ENCODE measurements around the gene CFAP73. TPM values are rescaled to one million over a fixed set of nuclear protein-coding genes. Genes with fewer than 3 reads are reported as not detected.
A peak's percentile ranks its signal among the peaks of the same experiment; 100 is the strongest.

The CFAP73 gene
- total RNA-seq, 1 experiment from 2014 or later = not detected

DNA sequence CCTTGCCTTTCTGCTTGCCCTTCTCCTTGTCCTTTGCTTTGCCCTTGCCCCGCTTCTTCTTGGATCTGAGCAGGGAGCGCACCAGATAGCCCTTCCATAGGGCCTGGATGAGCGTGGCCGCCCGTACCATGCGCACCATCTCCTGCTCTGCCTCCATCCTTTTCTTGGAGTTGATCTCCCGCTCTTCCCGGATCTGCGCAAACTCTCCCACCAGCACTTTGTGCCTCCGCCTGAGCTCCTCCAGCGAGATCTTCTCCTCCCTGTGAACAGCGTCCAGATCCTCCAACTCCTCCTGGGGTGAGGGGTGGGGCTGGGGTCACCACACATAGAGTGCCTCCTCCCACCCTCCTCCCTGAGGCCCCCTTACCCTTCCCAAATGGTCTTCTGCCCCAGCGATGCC lies 46.1 kb downstream of the CFAP73 start:
- H3K9me3 Mint-ChIP-seq (ENCODE audit: unreplicated experiment) = no peaks in the 10 kb centered on the region
- H3K4me3 Mint-ChIP-seq (ENCODE audit: unreplicated experiment) = no peak overlapping the region
- CTCF ChIA-PET = interaction anchor here (1.0 to 3.1 kb wide), 6 partner anchors 9 to 230 kb away, joined by 3 to 13 read pairs (median 6); no protein-coding TSS in a partner anchor

GRCh38 chr12:113196582-113196981 lies 47.1 kb downstream of the CFAP73 start:
- CTCF ChIA-PET = interaction anchor here (0.6 to 3.1 kb wide), 14 partner anchors 10 to 230 kb away, joined by 3 to 13 read pairs (median 4); a partner anchor contains a TSS
- intact Hi-C loops (cut with micrococcal nuclease) = loop anchor here (2.0 to 10.0 kb wide), 2 partner anchors 98 to 164 kb away; no protein-coding TSS in a partner anchor
- peaks cover 15% of the 10 kb centered on the region for H3K4me1 Mint-ChIP-seq (ENCODE audit: insufficient read depth, unreplicated experiment)

More for the DNA sequence above, 46.1 kb downstream of the CFAP73 start:
- no peaks in the 10 kb centered on the region for H3K27me3 Mint-ChIP-seq (ENCODE audit: insufficient read depth, unreplicated experiment)
- intact Hi-C loops (cut with micrococcal nuclease) = loop anchor here (10.0 kb wide), 1 partner anchor 99 kb away; no protein-coding TSS in a partner anchor
- POLR2A ChIA-PET = interaction anchor here (2.2 to 6.5 kb wide), 2 partner anchors 10 to 26 kb away, joined by 16 to 32 read pairs; partner anchors contain the start of genes DDX54, RITA1 and TPCN1
- TF ChIP-seq, protein P1, sequence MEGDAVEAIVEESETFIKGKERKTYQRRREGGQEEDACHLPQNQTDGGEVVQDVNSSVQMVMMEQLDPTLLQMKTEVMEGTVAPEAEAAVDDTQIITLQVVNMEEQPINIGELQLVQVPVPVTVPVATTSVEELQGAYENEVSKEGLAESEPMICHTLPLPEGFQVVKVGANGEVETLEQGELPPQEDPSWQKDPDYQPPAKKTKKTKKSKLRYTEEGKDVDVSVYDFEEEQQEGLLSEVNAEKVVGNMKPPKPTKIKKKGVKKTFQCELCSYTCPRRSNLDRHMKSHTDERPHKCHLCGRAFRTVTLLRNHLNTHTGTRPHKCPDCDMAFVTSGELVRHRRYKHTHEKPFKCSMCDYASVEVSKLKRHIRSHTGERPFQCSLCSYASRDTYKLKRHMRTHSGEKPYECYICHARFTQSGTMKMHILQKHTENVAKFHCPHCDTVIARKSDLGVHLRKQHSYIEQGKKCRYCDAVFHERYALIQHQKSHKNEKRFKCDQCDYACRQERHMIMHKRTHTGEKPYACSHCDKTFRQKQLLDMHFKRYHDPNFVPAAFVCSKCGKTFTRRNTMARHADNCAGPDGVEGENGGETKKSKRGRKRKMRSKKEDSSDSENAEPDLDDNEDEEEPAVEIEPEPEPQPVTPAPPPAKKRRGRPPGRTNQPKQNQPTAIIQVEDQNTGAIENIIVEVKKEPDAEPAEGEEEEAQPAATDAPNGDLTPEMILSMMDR (IDR thresholded peaks at IDR 0.05; ENCODE audit: unreplicated experiment) = no peak
- peaks cover 28% of the 10 kb centered on the region for H3K36me3 Mint-ChIP-seq (ENCODE audit: insufficient read depth, unreplicated experiment)
- H3K4me1 Mint-ChIP-seq (ENCODE audit: insufficient read depth, unreplicated experiment) = peaks cover 15% of the 10 kb centered on the region
- H3K27ac Mint-ChIP-seq (ENCODE audit: low read depth, unreplicated experiment) = no peak overlapping the region
- DNase-seq (ENCODE audit: unreplicated experiment) = no peak
- no TSS peak for BruUV-seq (replicated peaks)

DNA sequence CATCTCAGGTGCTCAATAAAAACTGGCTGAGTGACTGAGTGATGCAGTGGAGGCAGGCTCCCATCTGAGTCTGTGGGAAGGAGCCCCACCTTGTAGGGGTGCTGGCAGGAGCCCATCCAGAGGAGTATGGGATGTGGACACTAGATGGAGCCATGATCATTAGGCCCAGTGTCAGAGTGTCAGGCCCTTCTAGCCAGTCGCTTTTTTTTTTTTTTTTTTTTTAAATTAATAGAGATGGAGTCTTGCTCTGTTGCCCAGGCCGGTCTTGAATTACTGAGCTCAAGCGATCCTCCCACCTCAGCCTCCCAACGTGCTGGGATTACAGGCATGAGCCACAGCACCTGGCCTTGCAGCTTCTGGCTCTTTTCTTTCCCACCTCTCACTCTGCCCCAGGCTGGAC lies 47.5 kb downstream of the CFAP73 start:
- Mint-ChIP-seq H3K27ac (ENCODE audit: low read depth, unreplicated experiment) (no peak overlapping the region), H3K4me1 (ENCODE audit: insufficient read depth, unreplicated experiment) (peaks cover 15% of the 10 kb centered on the region), H3K4me3 (ENCODE audit: unreplicated experiment) (no peak overlapping the region), H3K36me3 (ENCODE audit: insufficient read depth, unreplicated experiment) (peaks cover 18% of the 10 kb centered on the region), H3K9me3 (ENCODE audit: unreplicated experiment) (no peaks in the 10 kb centered on the region), H3K27me3 (ENCODE audit: insufficient read depth, unreplicated experiment) (no peaks in the 10 kb centered on the region)
- no TSS peak for BruUV-seq (replicated peaks)
- TF ChIP-seq, protein P1 (IDR thresholded peaks at IDR 0.05; ENCODE audit: unreplicated experiment) = peak; percentile 66
- DNase-seq (ENCODE audit: unreplicated experiment) = peak; percentile 88
- POLR2A ChIA-PET = interaction anchor here (0.7 to 6.5 kb wide), 2 partner anchors 14 to 25 kb away, joined by 3 to 32 read pairs; partner anchors contain the start of gene TPCN1
- CTCF ChIA-PET = interaction anchor here (0.5 to 1.8 kb wide), 25 partner anchors 8 to 741 kb away, joined by 3 to 13 read pairs (median 3); a partner anchor contains a TSS
- intact Hi-C loops (cut with micrococcal nuclease) = loop anchor here (1.0 to 10.0 kb wide), 4 partner anchors 98 to 228 kb away; no protein-coding TSS in a partner anchor

More at GRCh38 chr12:113196582-113196981, 47.1 kb downstream of the CFAP73 start:
- Mint-ChIP-seq H3K4me3 (ENCODE audit: unreplicated experiment) (no peak overlapping the region), H3K9me3 (ENCODE audit: unreplicated experiment) (no peaks in the 10 kb centered on the region), H3K27ac (ENCODE audit: low read depth, unreplicated experiment) (no peak overlapping the region), H3K27me3 (ENCODE audit: insufficient read depth, unreplicated experiment) (no peaks in the 10 kb centered on the region), H3K36me3 (ENCODE audit: insufficient read depth, unreplicated experiment) (peaks cover 22% of the 10 kb centered on the region)
- TF ChIP-seq, protein P1 (IDR thresholded peaks at IDR 0.05; ENCODE audit: unreplicated experiment) = no peak
- POLR2A ChIA-PET = interaction anchor here (6.5 kb wide), 1 partner anchor 25 kb away, joined by 32 read pairs; the partner anchor contains the start of gene TPCN1
- no peak for DNase-seq (ENCODE audit: unreplicated experiment)
- BruUV-seq (replicated peaks) = no TSS peak

GRCh38 chr12:113197518-113198077 lies 48.1 kb downstream of the CFAP73 start:
- H3K4me1 Mint-ChIP-seq (ENCODE audit: insufficient read depth, unreplicated experiment) = peaks cover 15% of the 10 kb centered on the region
- DNase-seq (ENCODE audit: unreplicated experiment) = no peak
- ChIA-PET CTCF (interaction anchor here (0.5 to 1.8 kb wide), 22 partner anchors 9 to 740 kb away, joined by 3 to 13 read pairs (median 3); a partner anchor contains a TSS), POLR2A (interaction anchor here (0.7 to 6.5 kb wide), 2 partner anchors 13 to 24 kb away, joined by 3 to 32 read pairs; partner anchors contain the start of gene TPCN1)
- no peak overlapping the region for H3K27ac Mint-ChIP-seq (ENCODE audit: low read depth, unreplicated experiment)
- intact Hi-C loops (cut with micrococcal nuclease) = loop anchor here (1.0 to 10.0 kb wide), 4 partner anchors 97 to 228 kb away; no protein-coding TSS in a partner anchor
- no TSS peak for BruUV-seq (replicated peaks)
- TF ChIP-seq, protein P1 (IDR thresholded peaks at IDR 0.05; ENCODE audit: unreplicated experiment) = no peak
- peaks cover 14% of the 10 kb centered on the region for H3K36me3 Mint-ChIP-seq (ENCODE audit: insufficient read depth, unreplicated experiment)
- H3K4me3 Mint-ChIP-seq (ENCODE audit: unreplicated experiment) = no peak overlapping the region
- H3K9me3 Mint-ChIP-seq (ENCODE audit: unreplicated experiment) = no peaks in the 10 kb centered on the region
- no peaks in the 10 kb centered on the region for H3K27me3 Mint-ChIP-seq (ENCODE audit: insufficient read depth, unreplicated experiment)
